ENCODE measurements around the gene CNOT11.

Gene CNOT11

DNA sequence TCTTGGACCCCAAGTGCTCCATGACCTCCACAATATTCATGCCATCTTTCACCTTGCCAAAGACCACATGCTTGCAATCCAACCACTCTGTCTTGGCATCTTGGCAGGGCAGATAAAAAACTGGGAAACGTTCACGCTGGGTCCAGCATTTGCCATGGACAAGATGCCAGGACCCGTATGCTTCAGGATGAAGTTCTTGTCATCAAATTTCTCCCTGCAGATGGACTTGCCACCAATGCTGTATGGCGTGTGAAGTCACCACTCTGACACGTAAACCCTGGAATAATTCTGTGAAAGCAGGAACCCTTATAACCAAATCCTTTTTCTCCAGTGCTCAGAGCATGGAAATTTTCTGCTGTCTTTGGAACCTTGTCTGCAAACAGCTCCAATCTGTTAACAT is 21.5 kb downstream of the CNOT11 start:
- no peak for DNase-seq (ENCODE audit: extremely low read depth in 1 of 2, low read depth in 1 of 2)

DNA sequence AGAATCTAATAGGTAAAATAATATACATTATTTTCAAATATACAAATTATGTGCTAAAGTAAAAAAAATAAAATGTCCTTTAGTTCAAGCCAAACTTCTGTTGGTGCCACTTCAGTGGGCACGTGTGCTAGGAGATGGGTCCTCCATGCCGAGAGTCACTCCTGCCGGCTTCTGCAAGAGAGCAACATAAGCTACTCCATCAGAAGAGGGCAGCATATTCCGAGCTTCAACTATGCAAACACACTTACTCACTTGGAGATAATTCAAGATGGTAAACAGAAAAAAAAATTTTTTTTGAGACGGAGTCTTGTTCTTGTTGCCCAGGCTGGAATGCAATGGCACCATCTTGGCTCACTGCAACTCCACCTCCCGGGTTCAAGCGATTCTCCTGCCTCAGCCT is 24.4 kb downstream of the CNOT11 start:
- no peak for DNase-seq (ENCODE audit: extremely low read depth in 1 of 2, low read depth in 1 of 2)

DNA sequence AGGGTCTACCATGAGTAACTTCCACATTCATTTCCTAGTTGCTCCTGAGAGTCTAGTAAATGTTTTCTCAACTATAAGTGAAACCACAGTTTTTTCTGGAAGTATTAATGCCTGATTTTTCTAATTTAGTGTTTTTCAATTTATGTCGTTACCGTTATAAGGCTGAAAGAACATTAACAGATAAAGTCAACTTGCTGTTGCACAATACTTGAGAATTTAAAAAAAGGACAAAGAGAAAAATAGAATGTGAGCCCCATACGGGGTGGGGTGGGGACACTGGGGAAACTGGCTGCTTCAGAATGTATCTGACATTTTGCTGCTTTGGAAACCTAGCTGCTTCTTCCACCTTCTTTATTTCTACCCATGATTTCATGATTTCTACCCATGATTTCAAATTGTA is 26.2 kb downstream of the CNOT11 start:
- DNase-seq (ENCODE audit: extremely low read depth in 1 of 2, low read depth in 1 of 2) = no peak

DNA sequence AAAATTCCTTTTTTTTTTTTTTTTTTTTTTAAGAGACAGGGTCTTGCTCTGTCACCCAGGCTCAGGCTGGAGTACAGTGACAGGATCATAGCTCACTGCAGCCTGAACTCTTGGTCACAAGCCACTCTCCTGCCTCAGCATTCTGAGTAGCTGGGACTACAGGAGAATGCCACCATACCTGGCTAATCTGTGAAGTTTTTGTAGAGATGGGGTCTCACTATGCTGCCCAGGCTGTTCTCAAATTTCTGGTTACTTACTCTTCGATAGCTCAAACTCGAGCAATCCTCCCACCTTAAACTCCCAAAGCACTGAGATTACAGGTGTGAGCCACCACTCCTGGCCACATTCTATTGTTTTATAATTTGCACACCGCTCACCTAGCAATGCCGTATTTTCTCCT is 28.8 kb downstream of the CNOT11 start:
- DNase-seq (ENCODE audit: extremely low read depth in 1 of 2, low read depth in 1 of 2) = no peak

DNA sequence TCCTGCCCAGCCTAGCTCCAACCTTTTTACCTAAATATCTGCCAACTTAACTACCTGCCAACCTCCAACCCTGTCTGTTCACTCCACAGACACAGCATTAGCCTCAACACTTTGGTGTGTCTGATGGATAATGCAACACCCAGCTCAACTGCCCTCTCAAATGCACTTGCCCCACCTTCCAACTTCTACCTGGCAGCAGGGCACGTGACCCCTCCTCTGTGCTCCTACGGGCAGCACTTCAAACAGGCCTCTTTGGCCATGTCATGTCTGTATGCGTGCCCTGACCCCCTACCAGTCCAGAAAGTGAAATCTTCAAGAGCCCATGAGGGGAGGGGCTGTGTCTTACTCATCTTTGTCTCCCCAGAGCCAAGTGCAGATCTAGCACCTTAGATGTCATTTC is 30.3 kb downstream of the CNOT11 start:
- no peak for DNase-seq (ENCODE audit: extremely low read depth in 1 of 2, low read depth in 1 of 2)

DNA sequence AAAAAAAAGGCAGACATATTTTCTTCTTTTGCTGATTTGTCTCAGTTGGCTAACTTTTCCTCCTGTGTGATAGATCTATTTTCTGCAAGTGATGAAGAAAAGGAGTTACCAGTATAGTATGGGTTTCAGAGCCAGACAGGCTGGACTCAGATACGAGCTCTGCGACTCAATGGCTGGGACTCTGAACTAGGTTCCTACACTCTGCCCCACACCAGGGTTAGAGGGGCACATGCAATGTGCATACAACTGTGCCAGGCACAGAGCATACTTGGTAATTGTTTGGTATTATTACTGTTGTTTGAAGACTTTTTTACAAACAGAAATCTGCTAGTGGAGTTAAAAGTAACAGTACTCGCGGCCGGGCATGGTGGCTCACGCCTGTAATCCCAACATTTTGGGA is 34.0 kb downstream of the CNOT11 start:
- DNase-seq (ENCODE audit: extremely low read depth in 1 of 2, low read depth in 1 of 2) = no peak

DNA sequence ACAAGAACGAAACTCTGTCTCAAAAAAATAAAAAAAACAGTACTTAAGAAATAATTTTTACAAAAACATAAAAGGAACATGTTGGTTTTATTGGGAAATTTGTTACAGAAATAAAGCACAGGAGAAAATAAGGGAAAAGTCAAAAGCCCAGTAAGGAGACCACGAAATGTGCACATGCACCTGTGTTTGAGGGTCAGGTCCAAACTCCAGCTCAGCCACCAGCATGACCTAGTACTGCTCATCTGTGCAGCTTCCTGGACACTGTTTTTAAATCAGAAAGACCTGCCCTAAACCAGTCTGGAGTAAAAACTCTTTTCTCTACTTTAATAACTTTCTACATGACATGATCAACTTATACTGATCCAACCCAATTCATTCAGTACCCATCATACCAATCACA is 34.6 kb downstream of the CNOT11 start:
- no peak for DNase-seq (ENCODE audit: extremely low read depth in 1 of 2, low read depth in 1 of 2)

DNA sequence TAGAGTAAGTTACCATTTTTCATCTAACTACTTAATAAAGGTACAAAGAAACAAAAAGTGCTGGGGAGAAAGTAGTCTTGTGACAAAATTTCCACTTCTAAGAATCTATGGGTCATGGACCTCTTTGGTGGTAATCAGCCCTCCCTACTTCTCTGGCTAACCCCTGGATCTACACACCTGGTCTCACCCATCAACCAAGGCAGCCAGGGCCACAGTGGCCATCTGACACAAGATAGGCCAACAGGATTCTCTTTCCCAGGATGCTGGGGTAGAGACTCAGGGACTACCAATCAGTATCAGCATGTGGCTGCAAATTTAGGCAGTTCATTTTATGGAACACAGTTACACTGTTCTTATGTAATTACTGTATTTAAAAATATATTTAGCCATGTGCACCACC is 38.0 kb downstream of the CNOT11 start:
- no peak for DNase-seq (ENCODE audit: extremely low read depth in 1 of 2, low read depth in 1 of 2)

DNA sequence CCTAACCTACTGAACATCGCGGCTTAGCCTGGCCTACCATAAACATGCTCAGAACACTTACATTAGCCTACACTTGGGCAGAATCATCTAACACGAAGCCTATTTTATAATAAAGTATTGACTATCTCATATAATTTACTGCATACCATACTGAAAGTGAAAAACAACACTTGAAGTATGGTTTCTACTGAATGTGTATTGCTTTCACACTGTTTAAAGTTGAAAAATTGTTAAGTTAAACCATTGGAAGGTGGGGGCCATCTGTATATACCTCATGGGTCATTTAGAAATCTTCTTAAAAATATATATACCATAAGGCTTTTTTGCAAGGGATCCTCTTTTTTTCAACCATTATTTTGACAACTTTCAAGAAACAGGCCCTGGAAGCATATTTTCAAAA is 39.3 kb downstream of the CNOT11 start:
- no peak for DNase-seq (ENCODE audit: extremely low read depth in 1 of 2, low read depth in 1 of 2)

DNA sequence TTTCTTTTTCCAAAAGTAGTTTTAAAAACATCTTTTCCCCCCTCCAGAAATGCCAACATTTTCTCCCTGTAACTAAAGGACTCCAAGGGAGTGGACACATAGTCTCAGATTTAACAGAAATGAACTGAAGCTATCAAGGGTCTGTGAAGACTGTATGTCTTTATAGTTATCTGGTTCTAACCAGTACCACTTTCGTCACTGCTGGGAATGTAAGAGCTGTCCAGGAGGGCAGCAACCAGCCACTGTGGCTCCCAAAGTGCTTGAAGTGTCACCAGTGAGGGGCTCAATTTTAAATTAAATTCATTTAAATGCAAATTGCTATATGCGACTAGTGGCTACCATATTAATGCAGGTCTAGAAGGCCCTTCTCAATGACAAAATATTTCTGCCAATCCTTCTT is 40.9 kb downstream of the CNOT11 start:
- no peak for DNase-seq (ENCODE audit: extremely low read depth in 1 of 2, low read depth in 1 of 2)

DNA sequence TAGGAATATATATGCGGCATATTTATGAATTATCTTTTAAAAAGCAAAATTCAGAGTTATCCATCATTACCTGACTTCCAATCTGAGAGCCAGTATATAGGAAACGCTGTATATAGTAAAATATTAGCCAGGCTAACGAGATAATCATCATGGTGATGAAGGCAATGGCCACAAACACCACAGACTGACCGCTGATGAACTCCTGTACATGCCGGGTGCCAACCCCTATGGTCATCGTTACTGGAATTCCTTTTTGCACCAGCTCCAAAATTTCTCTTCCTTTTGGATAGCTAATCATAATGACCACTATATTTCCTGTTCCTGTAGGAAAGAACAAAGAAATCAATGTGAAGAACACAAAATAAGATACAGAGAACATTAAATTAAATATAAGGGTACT is 42.2 kb downstream of the CNOT11 start:
- DNase-seq (ENCODE audit: extremely low read depth in 1 of 2, low read depth in 1 of 2) = no peak

DNA sequence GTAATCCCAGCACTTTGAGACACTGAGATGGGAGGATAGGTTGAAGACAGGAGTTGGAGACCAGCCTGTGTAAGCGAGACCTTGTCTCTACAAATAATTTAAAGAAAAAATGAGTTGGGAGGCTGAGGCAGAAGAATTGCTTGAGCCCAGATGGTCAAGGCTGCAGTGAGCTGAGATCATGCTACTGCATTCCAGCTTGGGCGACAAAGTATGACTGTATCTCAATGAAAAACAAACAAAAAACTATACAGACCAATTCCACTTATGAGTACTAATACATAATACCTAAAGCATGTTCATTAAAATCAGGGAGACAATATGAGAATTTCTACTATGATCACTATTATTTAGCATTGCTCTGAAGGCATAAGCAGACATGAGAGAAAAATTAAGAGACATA is 43.2 kb downstream of the CNOT11 start:
- DNase-seq (ENCODE audit: extremely low read depth in 1 of 2, low read depth in 1 of 2) = no peak

DNA sequence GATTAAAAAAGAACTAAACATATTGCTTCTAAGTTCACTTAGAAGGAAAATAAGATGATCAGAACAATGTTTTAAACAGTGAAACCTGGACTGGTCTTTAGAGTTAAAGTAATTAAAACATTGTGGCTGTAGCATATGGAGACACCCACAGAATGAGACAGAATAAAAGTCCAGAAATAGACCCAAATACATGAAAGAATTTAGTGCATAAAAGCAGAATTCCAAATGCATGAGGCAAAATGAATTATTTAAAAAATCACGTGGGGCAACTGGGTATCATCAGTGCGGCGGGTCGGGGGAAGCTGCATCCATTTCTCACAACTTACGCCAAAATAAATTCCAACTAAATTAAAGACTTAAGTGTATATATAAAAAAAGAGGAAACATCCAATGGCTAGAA is 43.7 kb downstream of the CNOT11 start:
- no peak for DNase-seq (ENCODE audit: extremely low read depth in 1 of 2, low read depth in 1 of 2)

DNA sequence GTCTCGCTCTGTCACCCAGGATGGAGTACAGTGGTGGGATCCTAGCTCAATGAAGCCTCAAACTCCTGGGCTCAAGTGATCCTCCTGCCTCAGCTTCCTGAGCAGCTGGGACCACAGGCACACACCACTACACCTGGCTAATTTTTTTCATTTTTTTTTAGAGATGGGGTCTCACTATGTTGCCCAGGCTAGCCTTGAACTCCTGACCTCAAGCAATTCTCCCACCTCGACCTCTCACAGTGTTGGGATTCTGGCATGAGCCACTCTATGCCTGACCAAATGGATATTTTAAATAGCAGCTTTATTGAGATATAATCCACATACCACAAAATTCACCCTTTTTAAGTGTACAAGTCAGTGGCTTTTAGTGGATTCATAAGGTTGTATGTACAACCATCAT is 44.7 kb downstream of the CNOT11 start:
- no peak for DNase-seq (ENCODE audit: extremely low read depth in 1 of 2, low read depth in 1 of 2)

DNA sequence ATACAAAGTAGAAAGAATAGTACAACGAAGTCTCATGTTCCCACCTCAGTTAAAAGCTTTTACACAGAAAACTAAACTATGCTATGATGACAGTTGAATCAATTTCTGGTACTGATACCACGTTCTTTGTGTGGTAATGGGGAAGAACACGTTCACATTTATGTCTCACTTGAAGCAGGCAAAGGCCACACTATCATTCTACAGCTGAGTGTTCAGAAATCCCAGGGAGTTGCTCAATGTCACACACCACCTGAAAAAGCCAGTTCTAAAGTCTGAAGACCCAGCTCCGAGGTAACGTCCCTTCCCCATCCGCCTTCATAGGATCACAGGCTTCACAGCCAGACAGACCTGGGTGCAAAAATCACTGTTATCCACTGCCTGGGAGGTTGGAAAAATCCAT is 46.9 kb downstream of the CNOT11 start:
- no peak for DNase-seq (ENCODE audit: extremely low read depth in 1 of 2, low read depth in 1 of 2)

DNA sequence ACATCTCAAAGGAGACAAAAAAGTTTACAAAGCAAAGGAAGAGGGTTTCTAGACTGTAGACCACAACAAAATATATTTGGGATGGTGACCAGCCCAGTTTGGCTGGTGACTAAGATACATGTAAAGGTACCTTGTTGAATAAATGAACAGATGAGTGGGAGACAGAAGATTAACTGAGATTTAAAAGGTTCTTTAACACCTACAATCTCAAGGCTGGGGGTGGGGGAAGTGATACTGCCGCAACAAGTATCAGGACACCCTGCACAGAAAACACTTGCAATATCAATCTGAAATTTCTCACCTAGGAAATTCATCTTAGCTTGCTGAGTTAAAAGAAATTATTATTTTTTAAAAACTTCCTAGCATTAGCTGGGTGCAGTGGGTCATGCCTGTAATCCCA is 47.5 kb downstream of the CNOT11 start:
- no peak for DNase-seq (ENCODE audit: extremely low read depth in 1 of 2, low read depth in 1 of 2)

DNA sequence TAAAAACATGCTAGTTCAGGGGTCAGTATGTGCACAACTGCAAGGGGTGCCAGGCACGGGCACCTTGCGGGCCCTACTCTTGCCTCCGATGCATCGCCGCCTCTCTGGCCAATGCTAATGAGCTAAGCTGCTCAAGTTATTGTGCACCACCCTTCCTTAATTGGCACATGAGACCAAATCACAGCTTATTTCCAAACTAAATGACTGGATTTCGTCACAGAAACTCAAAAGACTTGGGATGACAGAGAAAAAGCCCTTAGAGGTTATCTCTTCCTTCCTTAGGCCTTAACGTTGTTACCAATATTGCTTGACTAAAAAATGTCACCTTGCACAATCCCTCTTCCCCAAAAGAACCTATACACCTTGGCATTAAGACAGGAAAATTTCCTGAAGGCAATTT is 48.1 kb downstream of the CNOT11 start:
- no peak for DNase-seq (ENCODE audit: extremely low read depth in 1 of 2, low read depth in 1 of 2)

DNA sequence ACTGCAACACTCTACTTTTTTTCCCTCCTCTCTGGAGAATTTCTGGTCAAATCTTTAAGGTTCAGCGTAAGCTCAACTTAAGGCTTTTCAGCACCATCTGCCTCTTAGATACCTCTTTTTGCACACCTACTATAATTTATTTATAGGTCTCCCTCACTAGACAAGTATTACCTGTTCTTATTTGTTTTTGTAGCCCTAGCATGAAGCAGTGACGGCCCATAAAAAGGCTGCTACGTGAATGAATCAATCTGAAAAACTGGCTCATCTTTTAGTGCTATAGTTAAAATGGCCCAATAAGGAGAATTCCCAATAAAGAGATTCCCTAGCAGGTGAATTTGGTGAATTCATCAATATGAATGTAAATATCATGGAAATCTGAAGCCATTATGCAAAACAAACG is 49.3 kb downstream of the CNOT11 start:
- DNase-seq (ENCODE audit: extremely low read depth in 1 of 2, low read depth in 1 of 2) = no peak

DNA sequence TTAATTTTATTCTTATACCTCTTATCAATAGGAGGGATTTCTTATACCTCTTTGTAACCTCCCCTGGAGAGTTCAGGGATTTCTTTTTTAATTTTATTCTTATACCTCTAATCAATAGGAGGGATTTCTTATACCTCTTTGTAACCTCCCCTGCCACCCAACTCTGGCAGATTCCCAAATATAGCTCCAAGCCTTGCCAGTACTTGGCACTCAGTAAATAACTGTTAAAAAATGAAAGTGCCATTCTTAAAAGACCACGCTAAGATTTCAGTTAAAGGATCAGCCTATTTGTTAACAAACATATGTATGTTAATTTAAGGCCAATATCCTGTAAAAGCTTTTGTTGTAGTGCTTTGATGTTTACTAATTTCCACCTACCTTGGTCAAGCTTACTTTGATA is 51.0 kb downstream of the CNOT11 start:
- DNase-seq (ENCODE audit: extremely low read depth in 1 of 2, low read depth in 1 of 2) = no peak

DNA sequence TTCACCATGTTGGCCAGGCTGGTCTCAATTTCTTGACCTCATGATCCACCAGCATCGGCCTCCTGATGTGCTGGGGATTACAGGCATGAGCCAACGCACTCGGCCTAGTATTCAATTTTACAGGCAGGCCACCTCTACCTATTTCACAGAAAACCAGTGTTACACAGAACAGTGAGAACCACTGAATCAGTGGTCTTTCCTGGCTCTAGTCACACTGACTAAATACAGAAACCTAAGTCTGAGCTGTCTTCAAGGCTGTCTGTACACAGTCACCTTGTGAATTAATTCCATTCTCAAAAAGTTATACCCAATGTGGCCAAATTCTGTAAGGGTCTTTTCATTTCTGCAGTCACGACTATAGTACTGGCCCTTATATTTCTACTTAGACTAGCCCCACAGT is 52.3 kb downstream of the CNOT11 start:
- DNase-seq (ENCODE audit: extremely low read depth in 1 of 2, low read depth in 1 of 2) = no peak

DNA sequence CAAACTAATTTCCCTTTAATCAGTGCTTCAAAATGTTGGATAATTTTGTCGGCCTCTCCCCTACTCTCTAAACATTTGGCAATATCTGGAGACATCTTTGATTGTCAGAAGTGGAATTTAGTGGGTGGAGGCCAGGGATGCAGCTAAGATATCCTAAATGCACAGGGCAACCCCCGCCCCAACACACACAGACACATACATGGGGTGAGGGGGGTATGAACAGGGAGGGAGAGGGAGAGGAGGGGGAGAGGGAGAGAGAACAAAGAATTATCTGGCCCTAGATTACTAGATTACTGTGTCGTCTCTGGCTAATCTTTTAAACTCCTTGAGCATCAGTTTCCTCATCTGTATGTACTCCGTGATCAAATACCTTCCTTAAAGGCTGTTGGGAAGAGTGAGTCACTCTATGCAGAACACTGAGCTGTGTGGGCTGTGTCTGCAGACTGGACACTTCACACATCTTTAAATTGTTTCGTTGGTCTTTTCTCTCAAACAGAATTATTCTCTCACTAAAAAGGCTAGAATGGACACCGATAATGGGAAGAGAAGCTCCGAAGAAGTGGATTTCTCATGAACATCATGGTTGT is 52.9 kb downstream of the CNOT11 start:
- no peak for DNase-seq (ENCODE audit: extremely low read depth in 1 of 2, low read depth in 1 of 2)

DNA sequence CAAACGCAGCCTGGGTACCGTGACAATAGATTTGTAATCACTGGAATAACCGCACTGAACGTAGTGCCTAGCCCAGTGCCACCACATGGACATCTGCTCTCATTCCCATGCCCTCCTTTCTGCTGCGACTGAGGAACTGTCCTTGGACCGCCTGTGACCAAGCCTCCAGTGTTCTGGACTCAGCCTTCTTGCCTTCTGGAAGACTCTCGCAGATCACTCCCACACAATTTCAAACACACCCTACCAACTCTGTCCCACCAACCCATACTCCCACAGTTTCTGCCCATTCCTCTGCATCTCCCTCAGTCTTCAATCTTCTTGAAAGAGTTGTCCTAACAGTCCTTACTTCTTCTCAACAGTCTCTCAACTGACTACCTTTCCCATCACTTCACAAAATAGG is 53.7 kb downstream of the CNOT11 start:
- no peak for DNase-seq (ENCODE audit: extremely low read depth in 1 of 2, low read depth in 1 of 2)

DNA sequence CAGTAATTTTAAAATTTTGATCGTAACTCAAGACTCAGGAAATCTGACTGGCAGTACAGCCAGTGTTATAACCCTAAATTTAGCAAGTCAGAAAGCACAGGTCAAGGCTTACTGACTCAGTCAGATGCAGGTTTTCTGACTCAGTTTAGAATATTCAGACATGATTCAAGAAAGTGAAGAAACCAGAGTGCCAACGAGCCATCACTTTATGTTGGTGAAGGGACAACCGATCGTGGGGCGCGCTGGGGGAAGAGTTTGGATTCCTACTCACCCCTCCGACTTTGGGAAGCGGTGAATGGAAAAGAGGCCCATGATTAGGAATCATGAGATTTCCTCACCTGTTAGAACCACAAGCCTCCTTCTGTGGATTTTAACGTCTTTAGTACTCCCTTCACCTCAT is 54.8 kb downstream of the CNOT11 start:
- DNase-seq (ENCODE audit: extremely low read depth in 1 of 2, low read depth in 1 of 2) = no peak

DNA sequence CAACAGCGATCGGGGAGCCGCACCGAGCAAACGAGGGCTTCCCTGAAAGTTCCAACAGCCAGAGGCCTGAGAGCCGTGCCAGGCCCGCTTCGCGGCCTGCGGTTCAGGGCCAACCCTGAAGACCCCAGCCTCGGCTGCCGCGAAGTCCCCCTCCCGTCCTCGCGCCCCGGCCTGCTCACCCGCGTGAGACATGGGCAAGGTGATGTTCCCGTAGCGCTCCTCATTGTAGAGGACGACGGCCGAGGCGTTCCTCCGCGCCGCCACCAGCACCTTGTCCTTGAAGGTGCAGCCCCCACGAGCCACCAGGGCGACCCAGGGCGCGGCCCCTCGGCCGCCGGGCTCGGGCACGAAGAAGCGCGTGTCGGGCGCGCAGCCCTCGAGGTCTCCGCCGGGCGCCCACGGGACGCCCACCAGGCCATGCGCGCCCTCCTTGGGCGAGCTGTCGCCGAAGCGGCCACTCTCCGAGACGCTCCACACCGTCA is 55.3 kb downstream of the CNOT11 start:
- no peak for DNase-seq (ENCODE audit: extremely low read depth in 1 of 2, low read depth in 1 of 2)

All from activated CD8-positive, alpha-beta memory T cell treated with anti-CD3 and anti-CD28 coated beads for 1 hour (primary cell).